ENCODE measurements around the gene NEK9. TPM values are rescaled to one million over a fixed set of nuclear protein-coding genes. Genes with fewer than 3 reads are reported as not detected.
A peak's percentile ranks its signal among the peaks of the same experiment; 100 is the strongest.

NEK9 gene
- total RNA-seq, 1 donor from 2014 or later = 26.3 TPM

DNA sequence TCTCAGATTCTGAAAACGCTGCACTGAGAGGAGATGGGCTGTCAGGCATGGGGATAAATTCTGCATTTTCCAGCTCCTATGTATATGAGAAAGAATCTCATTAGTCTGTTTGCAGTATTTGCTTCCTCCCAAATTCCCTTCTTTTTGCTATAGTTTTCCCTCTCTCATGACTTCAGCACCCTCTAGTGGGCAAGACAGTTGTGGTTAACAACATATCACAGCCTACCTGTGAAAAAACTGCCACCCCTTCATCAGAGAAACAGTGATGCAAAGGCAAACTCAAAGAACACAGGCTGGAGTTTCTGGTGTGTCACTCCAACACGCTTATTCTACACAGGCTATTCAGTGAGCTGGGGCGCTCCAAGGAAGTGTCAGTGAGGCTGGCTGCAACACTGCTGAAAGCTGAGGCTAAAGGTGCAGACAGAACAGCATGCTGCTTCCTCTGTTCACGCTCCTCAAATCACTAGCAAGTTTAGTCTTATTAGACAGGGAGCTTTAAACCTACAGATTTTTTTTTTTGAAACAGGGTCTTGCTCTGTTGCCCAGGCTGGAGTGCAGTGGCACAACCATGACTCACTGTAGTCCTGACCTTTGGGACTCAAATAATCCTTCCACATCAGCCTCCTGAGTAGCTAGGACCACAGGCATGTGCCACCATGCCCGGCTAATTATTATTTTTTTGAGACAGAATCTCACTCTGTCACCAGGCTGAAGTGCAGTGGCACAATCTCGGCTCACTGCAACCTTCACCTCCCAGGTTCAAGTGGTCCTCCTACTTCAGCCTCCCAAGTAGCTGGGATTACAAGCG, 38.1 kb downstream of the NEK9 start:
- Histone ChIP-seq H3K4me3 (ENCODE audit: low read depth, low read length) (no peak overlapping the region), H3K36me3 (ENCODE audit: control insufficient read depth, insufficient read depth, low read length) (peaks cover 10% of the 10 kb centered on the region), H3K27me3 (ENCODE audit: control insufficient read depth, insufficient read depth, low read length) (no peaks in the 10 kb centered on the region)
- DNase-seq (ENCODE audit: low read depth) (peak; percentile 60), FAIRE-seq (no peak)
- TF ChIP-seq, protein P1, sequence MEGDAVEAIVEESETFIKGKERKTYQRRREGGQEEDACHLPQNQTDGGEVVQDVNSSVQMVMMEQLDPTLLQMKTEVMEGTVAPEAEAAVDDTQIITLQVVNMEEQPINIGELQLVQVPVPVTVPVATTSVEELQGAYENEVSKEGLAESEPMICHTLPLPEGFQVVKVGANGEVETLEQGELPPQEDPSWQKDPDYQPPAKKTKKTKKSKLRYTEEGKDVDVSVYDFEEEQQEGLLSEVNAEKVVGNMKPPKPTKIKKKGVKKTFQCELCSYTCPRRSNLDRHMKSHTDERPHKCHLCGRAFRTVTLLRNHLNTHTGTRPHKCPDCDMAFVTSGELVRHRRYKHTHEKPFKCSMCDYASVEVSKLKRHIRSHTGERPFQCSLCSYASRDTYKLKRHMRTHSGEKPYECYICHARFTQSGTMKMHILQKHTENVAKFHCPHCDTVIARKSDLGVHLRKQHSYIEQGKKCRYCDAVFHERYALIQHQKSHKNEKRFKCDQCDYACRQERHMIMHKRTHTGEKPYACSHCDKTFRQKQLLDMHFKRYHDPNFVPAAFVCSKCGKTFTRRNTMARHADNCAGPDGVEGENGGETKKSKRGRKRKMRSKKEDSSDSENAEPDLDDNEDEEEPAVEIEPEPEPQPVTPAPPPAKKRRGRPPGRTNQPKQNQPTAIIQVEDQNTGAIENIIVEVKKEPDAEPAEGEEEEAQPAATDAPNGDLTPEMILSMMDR (IDR thresholded peaks at IDR 0.05; ENCODE audit: insufficient read depth, low read length, severe bottlenecking) = peak; percentile 68

DNA sequence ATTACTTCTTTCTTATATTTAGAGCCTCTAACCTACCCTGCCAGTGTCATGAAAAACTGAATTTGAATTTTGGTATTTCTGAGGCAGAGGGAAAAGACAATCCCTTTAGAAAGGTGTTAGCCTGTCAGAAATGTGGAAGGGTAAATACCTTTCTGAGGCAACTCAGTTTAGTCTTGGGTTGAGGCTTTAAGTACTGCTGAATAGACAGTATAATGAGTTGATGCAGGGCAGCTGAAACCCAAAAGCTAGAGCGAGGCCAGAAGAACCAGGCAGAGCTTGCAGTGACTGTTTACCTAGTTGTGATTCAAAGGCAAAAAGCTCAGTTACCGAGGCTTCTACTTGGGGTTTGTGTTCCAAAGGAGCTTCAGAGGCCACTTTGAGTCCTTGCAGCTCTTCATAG, 38.7 kb downstream of the NEK9 start:
- DNase-seq (ENCODE audit: low read depth) (no peak), FAIRE-seq (no peak)
- H3K4me3 ChIP-seq (ENCODE audit: low read depth, low read length) = no peak overlapping the region
- H3K36me3 ChIP-seq (ENCODE audit: control insufficient read depth, insufficient read depth, low read length) = peaks cover 13% of the 10 kb centered on the region
- TF ChIP-seq, protein P1 (IDR thresholded peaks at IDR 0.05; ENCODE audit: insufficient read depth, low read length, severe bottlenecking) = no peak
- no peaks in the 10 kb centered on the region for H3K27me3 ChIP-seq (ENCODE audit: control insufficient read depth, insufficient read depth, low read length)

DNA sequence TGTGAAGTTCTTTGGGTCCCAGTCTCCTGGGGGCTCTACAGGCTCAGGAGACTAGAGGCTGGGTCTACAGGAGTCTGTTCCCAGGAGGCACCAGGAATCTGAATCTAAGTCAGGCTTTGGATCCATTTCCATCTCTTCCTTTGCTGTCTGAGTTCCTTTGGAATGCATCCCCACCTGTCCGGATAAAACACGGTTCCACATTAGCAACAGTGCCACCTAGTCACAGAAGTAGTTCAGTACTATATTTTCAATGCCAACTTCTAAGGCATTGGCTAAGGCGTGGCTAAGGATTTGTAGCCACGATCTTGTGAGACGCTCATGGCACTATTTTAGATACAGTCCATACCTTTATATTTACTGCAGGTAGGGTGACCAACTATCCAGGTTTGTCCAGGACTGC, 42.3 kb downstream of the NEK9 start:
- H3K36me3 ChIP-seq (ENCODE audit: control insufficient read depth, insufficient read depth, low read length) = peaks cover 13% of the 10 kb centered on the region
- H3K4me3 ChIP-seq (ENCODE audit: low read depth, low read length) = no peak overlapping the region
- FAIRE-seq (no peak), DNase-seq (ENCODE audit: low read depth) (peak; percentile 38)
- TF ChIP-seq, protein P1 (IDR thresholded peaks at IDR 0.05; ENCODE audit: insufficient read depth, low read length, severe bottlenecking) = peak; percentile 57
- no peaks in the 10 kb centered on the region for H3K27me3 ChIP-seq (ENCODE audit: control insufficient read depth, insufficient read depth, low read length)

GRCh38 chr14:75083271-75083670, 43.6 kb downstream of the NEK9 start:
- no peak for FAIRE-seq
- H3K36me3 ChIP-seq (ENCODE audit: control insufficient read depth, insufficient read depth, low read length) = peaks cover 12% of the 10 kb centered on the region

GRCh38 chr14:75081660-75082229, 45.1 kb downstream of the NEK9 start:
- Histone ChIP-seq H3K4me3 (ENCODE audit: low read depth, low read length) (no peak overlapping the region), H3K36me3 (ENCODE audit: control insufficient read depth, insufficient read depth, low read length) (peaks cover 4% of the 10 kb centered on the region), H3K27me3 (ENCODE audit: control insufficient read depth, insufficient read depth, low read length) (no peaks in the 10 kb centered on the region)
- FAIRE-seq (no peak), DNase-seq (ENCODE audit: low read depth) (no peak)
- TF ChIP-seq, protein P1 (IDR thresholded peaks at IDR 0.05; ENCODE audit: insufficient read depth, low read length, severe bottlenecking) = no peak

More at GRCh38 chr14:75083271-75083670, 43.6 kb downstream of the NEK9 start:
- DNase-seq (ENCODE audit: low read depth) = no peak
- H3K27me3 ChIP-seq (ENCODE audit: control insufficient read depth, insufficient read depth, low read length) = no peaks in the 10 kb centered on the region
- TF ChIP-seq, protein P1 (IDR thresholded peaks at IDR 0.05; ENCODE audit: insufficient read depth, low read length, severe bottlenecking) = no peak
- no peak overlapping the region for H3K4me3 ChIP-seq (ENCODE audit: low read depth, low read length)
